Ramos (cell line): ENCODE data around the gene GPR32.

Experiments
- in situ Hi-C: fragments of 300-500 bp; cut with MboI; formaldehyde crosslinking; loops from one replicate; pipeline ENCODE4 v1.14.3; 2022; ENCODE audit warnings: low sequenced_read_pairs; ENCODE audit not compliant: unreplicated experiment

The GPR32 gene

GRCh38 chr19:50820549-50821247 is 50.4 kb downstream of the GPR32 start:
- in situ Hi-C loops: no loop called here

GRCh38 chr19:50821248-50821612 is 51.0 kb downstream of the GPR32 start:
- in situ Hi-C loops: no loop called here
